Epidermal melanocyte (primary cell): ENCODE results near the gene GLCCI1.

Experiments
- DNase-seq: peaks from one replicate; pipeline ENCODE4 v3.0.0; 2011; ENCODE audit warnings: low spot score; ENCODE audit not compliant: insufficient read length

Gene GLCCI1

DNA sequence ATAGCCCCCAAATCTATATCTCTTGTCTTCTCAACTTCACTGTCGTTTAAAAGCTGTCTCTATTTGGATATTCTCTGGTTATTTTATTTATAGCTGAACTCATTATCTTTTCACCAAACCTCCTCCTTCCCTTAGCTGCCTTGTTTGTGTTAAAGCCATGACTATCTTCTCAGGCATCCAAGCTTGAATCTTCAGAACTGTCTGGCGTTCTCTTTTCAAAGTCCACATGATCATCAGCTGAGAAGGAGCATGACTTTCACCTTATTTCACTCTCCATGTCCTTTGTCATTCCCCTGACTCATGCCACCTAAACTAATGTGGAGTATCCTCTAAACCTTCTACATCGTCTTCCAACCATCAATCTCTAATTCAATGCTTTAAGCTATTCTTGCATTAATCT is 5.7 kb upstream of the GLCCI1 start:
- DNase-seq = no peak

DNA sequence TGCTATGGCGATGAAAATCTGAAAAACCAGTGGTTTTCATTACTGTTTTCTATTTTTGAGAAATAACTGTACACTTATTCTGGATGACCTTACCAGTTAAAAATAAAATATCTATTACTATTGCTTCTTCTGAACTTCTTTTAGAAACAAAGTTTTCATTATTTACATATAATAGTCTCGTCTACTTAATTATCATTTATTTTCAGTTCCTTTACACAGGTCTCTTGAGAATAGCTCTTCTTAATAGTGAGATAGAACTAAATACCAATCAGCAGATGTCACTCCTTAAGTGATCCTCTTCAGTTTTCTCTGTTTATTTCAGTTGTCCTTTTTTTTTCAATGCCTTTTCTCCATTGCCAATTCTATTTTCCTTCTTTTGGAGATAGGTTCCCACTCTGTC is 4.3 kb upstream of the GLCCI1 start:
- no peak for DNase-seq

DNA sequence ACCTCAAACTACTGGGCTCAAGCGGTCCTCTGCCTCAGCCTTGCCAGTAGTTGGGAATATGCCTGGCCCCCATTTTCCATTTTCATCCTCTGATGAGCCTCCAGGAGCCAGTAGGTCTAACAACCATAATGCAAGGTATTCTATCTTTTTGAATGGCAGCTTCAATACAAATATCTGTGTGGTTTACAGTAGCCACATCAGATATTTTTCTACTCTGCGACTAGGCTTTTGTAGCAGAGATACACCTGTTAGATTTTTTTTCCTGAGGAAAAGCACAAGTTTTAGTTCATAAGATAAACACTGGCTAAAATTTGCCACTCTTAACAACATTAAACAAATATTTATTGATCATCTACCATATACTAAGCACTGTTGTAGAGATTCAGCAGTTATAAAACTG is 3.9 kb upstream of the GLCCI1 start:
- DNase-seq = no peak

DNA sequence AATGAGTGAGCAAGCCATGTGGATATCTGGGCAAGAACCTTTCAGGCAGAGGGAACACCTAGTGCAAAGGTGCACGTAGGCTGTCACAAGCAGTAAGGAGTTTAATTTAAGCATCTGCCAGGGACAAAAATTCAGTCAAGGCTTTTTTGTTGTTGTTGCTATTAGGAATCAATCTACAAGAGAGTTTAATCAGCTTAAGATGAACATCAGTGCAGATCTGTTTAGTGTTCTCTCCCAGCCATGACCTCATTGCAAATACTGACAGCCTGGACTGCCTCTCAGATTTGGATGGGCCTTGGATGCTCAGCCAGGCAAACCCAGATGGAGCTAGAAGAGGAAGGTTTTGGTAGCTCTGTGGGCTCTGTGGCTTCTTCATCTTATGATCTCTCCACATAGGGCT is 3.3 kb upstream of the GLCCI1 start:
- no peak for DNase-seq

DNA sequence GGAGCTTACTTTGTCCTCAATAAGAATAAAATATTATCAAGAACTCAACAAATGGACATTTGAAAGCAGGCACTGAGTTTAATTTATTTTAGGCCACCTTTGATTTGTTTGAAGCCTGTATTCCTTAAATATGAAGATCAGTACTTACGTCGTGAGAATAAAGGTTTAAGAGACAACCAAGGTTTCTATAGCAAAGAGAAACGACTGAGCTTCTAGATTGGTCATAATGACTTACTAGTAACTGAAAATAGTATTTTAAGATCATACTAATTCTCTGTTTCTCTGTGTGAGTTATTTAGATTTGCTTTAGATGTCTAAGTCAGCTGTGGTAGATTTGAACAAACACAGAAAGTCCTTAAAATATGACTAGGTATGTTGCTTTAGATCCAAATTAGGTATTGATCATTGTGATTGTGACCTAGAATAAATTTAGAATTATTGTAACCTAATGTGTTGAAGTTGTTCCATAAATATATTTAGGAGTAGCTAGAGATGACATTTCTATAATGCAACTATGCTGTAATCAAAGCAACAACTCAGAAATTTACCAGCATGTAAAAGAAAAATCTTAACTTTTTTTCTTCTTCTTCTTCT is 2.4 kb upstream of the GLCCI1 start:
- no peak for DNase-seq

DNA sequence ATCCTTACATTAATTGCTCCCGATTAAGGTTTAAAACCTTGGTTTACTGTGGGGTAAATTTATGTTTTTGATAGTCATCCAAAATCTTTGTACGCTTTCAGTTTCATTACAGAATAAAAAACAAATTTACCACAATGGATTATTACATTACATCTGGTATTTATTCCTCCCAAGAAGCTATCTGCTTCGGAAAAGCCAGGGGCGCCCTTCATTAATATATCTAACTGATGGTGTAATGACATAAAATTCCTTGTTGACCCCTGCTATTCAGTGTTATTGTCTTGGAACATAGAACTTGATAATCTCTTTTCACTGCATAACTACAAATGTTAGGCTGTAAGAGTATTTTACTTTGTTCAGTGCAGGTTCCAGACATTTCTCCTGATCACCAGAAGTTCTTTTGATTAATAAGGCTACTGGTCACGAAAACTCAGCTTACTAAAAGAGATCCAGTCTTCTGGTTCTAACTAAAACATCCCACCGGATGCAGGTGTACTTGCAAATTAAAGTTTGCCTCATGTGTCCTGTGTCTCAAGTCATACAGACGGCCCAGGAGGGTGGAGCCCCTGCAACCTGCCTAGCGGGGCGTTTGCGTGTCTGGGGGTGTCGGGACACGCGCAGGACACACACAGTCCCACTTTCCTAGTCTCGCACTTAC is 581 bp upstream of the GLCCI1 start:
- no peak for DNase-seq

DNA sequence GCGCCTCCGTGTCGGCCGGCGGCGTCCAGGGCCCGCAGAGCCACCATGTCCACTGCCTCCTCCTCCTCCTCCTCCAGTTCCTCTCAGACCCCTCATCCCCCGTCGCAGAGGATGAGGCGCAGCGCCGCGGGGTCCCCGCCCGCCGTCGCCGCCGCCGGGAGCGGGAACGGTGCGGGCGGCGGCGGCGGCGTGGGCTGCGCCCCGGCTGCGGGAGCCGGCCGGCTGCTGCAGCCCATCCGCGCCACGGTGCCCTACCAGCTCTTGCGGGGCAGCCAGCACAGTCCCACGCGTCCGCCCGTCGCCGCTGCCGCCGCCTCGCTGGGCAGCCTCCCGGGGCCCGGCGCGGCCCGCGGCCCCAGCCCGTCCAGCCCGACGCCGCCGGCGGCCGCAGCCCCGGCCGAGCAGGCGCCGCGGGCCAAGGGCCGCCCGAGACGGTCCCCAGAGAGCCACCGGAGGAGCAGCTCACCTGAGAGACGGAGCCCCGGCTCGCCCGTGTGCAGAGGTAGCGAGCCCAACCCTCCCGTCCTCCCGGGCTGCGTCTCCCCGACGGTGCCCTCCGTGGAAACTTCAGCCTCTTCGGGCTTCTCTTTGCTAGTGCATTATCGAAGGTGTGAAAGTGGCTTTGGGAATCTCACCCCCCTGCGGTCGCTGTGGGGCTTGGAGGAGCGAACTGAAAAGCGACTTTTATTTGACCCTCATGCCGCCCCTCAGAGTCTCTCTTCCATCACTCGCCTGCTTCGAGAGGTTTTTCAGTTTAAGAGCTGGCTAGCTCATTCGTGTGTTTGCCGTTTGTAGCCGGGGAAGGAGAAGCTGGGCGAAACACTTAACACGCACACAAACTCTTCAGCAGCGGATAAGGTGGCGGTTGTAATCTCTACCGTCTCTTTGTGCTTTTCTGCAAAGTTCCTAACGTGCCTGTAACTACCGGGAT is 975 bp downstream of the GLCCI1 start:
- DNase-seq = no peak

DNA sequence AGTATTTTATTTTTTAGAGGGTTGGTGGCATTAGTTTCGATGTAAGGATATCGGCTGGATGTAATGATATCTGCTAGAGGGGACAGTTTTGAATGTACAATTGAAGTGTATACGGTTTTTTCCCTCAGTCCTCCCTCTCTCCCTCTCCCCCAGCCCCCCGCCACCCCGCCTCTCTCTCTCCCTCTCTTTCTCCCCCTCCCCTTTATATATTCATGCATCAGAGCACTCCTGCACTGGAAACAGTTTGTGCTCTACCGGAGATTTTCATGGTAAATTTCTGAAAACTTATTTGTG is 1.6 kb downstream of the GLCCI1 start:
- DNase-seq = no peak

DNA sequence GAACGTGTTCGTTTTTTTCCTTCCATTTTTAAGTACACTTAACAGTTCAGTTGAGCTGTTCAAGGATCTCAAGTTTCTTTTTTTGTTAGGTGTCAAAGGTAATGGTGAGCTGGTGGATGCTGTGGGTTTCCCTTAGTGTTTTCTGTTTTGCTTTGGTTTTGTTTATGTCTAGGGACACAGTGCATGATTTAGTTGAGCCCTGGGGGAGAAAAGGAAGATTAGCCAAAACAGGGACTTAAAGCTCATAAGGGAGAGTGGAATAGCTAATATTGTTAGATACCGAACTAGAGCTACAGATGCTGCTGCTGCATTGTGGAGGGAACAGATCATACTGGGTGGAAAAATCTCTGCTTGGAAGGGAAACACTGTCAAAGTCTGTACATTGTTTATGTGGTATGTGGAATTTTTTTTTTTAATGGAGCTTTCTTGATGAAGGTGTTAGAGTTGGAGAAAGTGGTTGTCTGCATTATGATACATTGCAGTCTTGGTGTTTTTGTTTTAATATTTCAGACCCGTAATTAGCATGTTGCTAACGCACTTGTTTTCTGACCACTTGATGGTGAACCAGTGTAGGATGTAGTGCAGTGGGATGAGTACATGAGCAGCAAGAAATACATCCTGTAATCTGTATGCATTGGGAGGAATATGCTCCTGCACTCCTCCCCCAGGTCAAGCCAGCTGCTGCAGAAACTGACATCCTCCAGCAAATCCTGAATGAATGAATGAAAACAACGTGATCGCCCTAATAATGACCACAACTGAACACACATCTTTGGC is 2.1 kb downstream of the GLCCI1 start:
- DNase-seq = no peak

DNA sequence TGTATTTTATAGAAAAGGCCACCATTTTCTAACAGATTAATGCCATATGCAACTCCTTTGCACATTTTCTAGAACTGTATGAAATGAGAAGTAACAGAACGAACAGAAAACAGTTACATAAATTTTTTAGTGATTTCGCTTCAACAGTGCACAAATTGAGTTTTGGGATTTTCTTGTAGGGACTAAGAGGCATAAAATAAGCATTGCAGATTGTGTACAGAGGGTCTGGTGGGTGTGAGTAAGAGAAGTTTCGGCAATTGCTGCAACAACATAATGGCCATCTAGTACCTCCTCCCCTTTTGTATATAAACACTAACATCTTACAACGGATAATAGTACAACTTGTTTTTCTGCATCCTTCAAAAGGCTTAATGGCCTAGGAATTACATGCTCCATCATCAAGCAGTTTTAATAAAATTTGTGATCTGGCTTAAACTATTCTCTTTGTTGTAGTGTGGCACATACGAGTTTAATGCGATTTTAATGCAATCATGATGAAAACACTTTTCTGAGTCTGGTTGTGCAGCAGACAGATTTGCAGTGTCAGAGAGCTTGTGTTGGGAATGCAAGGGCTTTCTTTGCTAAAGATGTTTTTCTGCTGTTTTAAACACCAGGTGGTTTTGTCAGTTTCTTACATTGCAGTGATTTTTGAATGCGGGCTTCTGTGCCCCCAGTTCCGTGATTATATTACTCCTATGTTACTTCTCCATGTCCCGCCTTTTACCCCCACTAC is 2.9 kb downstream of the GLCCI1 start:
- no peak for DNase-seq

DNA sequence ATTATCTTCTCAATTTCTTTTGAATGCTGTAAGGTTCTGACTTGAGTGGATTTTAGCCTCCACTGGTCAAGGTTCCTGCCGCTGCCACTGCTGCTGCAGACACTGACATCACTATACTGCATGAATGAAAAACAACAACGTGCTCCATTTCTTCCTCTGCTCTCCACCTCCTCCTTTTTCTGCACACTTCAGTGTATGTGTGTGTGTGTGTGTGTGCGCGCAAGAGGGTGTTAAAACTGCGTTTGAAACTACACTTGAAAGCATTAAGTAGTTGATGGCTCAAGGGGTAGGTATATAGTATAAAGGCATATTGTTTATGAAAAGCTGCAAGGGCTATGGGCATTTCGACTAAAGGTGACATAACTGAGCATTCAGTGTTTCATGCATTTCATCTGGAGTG is 3.5 kb downstream of the GLCCI1 start:
- no peak for DNase-seq

DNA sequence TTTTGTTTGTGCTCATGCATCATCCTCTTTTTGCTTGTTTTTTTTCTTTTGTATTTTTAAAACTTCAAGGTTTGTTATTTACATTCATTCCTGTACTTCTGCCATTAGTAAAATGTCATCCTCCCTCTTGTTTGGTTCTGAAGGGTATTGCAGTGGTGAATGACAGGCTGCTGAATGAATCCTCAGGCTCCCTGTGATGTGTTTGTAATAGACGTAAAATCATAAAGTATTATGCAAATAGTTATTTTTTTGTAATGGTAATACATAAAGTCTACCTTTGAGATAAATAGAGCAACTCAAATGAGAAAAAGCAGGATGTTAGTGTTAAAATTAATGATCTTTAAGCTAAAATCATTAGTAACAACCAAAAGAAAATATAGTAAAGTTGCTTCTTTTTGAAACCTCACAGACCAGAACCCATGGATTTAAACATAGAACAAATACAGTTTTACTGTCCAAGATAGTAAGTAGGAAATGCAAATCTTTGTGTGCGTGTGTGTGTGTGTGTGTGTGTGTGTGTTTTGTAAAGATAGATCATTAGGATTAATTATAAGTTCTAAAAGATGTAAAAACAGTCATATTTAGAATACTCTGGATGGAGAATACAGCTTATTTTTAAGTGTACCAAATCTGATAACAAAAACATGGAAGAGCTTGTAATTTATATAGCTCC is 4.5 kb downstream of the GLCCI1 start:
- DNase-seq = no peak

DNA sequence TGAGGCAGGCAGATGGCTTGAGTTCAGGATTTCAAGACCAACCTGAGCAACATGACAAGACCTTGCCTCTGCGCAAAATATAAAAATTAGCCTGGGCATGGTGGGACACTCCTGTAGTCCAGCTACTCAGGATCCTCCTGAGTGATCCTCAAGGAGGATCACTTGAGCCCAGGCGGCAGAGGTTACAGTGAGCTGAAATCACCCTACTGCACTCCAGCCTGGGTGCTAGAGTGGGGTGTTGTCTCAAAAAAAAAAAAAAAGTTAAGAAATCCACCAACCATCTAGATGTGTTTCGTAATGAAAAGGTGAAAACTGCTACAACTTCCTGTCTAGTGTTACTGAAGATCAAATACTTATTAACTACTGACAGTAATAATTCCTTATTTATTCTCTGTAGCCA is 8.1 kb downstream of the GLCCI1 start:
- no peak for DNase-seq

DNA sequence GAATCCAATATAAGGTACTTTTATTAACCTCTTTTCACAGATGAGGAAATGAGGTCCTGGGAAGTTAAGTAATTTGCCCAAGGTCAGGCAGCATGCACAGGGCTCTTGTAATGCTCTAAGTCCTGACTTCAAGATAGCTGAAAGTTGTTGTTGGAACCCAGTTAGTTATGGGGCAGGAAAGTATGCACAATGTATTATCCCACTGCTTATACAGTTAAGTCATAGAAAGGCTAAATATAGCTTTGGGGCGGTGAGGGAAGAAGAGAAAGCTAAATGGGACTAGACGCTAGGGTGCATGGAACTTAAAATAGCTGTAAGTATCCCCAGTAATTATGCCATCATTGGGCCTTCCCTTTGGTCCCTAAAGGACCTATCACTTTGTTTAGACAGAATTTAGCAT is 9.2 kb downstream of the GLCCI1 start:
- no peak for DNase-seq

DNA sequence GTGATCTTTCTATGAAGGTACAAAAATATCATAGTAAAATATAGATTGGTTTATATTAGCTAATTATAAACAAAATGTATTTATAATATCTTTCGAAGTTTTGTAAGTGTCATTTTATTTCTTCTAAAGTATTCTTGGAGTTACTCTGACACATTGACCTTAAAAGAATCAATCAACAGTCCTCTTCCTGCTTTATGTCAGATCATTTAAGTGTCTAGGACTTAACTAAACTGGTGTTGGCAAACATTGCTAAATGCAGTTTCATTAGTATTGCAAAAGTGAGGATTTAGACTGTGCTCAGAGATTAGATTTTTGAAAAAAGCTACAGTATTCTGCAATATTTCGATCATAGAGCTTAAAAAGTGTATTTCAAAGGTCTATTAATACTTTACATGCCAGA is 10.3 kb downstream of the GLCCI1 start:
- DNase-seq = no peak

DNA sequence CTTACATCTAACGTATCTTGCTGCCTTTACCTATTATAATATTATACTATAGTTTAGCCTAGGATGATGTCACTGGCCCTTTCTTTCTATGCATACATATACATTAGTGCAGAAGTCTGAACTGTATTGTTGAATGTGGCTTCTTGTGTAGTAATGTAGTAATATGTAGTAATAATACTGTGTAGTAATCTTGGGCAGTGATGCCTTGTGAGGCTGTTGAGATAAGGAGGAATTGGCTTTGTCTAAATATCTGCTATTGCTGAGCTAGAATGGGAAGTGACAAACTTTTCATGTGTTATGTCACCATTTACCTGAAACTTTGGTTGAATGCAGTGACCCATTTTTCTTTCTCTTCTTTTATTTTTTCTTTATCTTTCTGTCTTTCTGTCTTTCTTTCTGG is 11.0 kb downstream of the GLCCI1 start:
- no peak for DNase-seq

DNA sequence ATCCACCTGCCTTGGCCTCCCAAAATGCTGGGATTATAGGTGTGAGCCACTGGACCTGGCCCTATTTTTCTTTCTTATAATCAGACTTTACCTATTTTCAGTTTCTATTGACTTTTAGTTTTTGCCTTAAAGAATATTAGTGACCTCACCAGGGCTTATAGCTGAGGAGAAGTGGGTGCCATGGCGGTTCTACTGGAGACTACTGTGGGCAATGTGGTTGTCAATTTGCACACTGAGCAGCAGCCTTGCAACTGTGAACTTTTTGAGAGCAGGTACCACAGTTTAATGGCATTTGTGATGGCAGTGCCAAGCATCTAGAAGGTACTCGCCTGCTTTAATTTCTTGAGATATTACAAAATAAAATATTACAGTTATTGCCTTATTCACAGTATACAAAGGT is 11.5 kb downstream of the GLCCI1 start:
- no peak for DNase-seq

DNA sequence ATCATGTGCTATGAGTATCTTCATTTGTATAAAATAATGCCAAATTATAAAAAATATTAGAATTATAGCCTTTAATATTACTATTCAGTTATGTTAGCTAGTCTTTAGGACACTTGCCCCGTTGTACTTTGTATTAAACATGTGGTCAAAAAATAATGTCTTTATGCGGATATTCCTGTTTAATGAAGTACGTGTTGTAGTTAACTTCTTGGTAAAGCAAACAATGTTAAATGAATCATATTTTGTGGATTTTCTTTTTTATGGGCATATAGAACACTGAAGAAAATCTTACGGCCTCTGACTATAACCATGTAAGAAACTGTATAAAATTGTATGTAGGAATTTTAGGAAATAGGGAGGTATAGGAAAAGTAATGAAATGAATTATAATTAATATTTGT is 14.3 kb downstream of the GLCCI1 start:
- DNase-seq = no peak

DNA sequence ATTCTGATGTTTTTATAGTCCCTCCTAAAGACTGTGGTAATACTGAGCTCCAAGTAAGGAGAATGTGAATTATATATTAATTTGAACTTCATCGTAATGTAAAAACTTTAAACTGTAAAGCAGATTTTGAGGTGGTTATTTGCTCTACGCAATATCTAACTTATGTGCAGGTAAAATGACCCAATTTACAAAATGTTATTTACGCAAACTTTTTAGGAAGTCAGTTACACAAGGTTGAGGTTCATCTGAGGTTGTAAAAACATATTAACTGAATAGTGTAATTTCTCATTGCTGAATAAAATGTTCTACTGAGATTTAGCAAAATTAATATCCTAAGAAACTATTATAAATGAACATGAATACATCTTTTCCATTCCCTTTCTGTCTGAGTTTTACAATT is 15.8 kb downstream of the GLCCI1 start:
- DNase-seq = no peak

DNA sequence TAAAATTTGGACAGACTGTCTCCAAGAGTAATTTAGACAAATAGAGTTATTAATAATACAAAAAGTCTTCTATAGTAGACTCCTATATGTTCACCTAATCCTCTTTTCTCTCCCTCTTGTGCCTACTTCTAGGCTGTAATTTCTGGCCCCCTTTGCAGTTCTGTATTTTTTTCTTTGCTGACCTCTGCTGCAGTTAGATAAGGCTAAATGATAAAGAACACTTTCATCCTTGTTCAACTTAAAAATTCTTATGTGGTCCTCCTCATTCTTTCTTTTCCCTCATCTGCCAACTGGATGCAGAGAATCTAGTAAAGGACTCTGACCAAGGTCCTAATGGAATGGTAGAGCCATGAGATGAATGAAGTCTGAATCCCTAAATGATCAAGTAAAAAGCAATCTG is 20.1 kb downstream of the GLCCI1 start:
- DNase-seq = no peak

DNA sequence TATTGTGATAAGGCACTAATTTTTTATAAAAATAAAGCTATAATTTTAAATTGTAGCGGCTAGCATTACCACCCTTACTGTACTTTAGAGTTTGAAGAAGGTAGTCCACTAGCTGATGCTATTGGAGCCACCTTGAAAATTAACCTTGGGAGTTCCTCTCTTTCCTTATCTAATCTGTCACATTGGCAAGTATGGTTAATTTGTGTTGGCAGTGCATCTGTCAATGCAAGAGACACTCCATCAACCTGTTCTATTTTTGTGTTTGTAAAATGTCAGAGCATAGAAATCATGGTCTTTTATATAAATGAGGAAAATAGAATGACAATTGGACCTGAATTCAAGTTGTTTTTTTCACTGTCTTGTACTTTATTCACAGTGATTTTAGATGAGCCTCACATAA is 20.5 kb downstream of the GLCCI1 start:
- DNase-seq = no peak
